Vagina (tissue), 2 donors: Measurements from ENCODE around the gene TCEAL3.

Source experiments
- POLR2A ChIP-seq, 2 donors: fragments of 450-650 bp; IDR thresholded peaks; one replicate each; pipeline ENCODE4 v1.6.1; 2017; ENCODE audit warnings: antibody characterized with exemption in 2 of 2, mild to moderate bottlenecking in 2 of 2, moderate library complexity in 2 of 2
- POLR2AphosphoS5 ChIP-seq, 2 donors: sonication (generic); formaldehyde crosslinking; IDR thresholded peaks; one replicate each; pipeline ENCODE4 v1.9.0; 2017; ENCODE audit warnings: antibody characterized with exemption in 2 of 2, mild to moderate bottlenecking in 2 of 2, low read depth in 1 of 2; ENCODE audit not compliant: insufficient read depth in 1 of 2

DNA sequence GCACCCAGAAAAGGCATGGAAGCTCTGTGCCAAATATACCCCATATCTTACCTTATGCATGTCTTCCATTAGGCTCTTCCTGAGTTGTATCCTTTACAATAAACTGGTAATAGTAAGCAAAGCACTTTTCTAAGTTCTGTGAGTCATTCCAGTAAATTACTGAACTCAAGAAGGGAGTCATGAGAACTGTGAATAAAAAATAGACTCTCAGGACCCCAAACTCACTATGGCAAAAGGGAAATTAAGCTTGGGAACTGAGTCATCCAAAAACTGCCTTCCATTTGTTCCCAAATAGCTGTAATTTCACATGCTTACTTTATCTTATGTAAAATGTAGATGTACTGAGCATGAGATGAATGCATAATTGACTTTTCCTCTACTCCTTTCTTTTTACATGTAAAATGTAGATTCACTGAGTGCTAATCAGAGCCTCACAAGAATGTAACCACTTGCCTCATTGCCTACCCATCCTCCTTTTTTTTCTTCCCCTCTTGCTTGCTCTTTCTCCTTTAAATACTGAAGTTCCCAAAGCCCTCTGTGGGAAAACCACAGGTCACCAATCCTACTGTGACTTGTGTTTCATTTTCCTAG, 8.1 kb downstream of the TCEAL3 start:
- TF ChIP-seq POLR2A (IDR thresholded peaks at IDR 0.05), result no peak
- no peak for TF ChIP-seq POLR2AphosphoS5 (IDR thresholded peaks at IDR 0.05; ENCODE audit: insufficient read depth in 1 of 2, low read depth in 1 of 2)
